ENCODE results near the gene UBE2I.

UBE2I gene

GRCh38 chr16:1277617-1278282 lies 31.7 kb upstream of the UBE2I start:
- peaks cover 13% of the 10 kb centered on the region for H3K4me1 ChIP-seq (ENCODE audit: control insufficient read depth, insufficient read depth, low read length)
- H3K36me3 ChIP-seq (ENCODE audit: control insufficient read depth, insufficient read depth, low read length): no peaks in the 10 kb centered on the region
- no peaks in the 10 kb centered on the region for H3K27me3 ChIP-seq (ENCODE audit: control insufficient read depth, insufficient read depth, low read length, poor library complexity, severe bottlenecking)
- no peaks in the 10 kb centered on the region for H3K9me3 ChIP-seq (ENCODE audit: control insufficient read depth, low read length)
- H3K4me3 ChIP-seq (ENCODE audit: insufficient read depth, low read depth, low read length): no peak overlapping the region
- 65 to 69% methylated on average over 21 of the region's 21 CpGs for WGBS, 2 experiments
- H3K27ac ChIP-seq (ENCODE audit: insufficient read depth, low read depth, low read length, poor library complexity, severe bottlenecking): no peak overlapping the region

- WGBS, 2 experiments: 17 to 18% methylated on average over 18 of the region's 18 CpGs
- H3K9me3 ChIP-seq (ENCODE audit: control insufficient read depth, low read length): no peaks in the 10 kb centered on the region
- H3K27me3 ChIP-seq (ENCODE audit: control insufficient read depth, insufficient read depth, low read length, poor library complexity, severe bottlenecking): no peaks in the 10 kb centered on the region
- H3K36me3 ChIP-seq (ENCODE audit: control insufficient read depth, insufficient read depth, low read length): no peaks in the 10 kb centered on the region
- H3K4me1 ChIP-seq (ENCODE audit: control insufficient read depth, insufficient read depth, low read length): peaks cover 13% of the 10 kb centered on the region
- no peak overlapping the region for H3K4me3 ChIP-seq (ENCODE audit: insufficient read depth, low read depth, low read length)
- H3K27ac ChIP-seq (ENCODE audit: insufficient read depth, low read depth, low read length, poor library complexity, severe bottlenecking): no peak overlapping the region
Measured at GRCh38 chr16:1278477-1278876, 31.0 kb upstream of the UBE2I start.

- WGBS, 2 experiments: 87 to 90% methylated on average over 30 of the region's 30 CpGs
- H3K36me3 ChIP-seq (ENCODE audit: control insufficient read depth, insufficient read depth, low read length): no peaks in the 10 kb centered on the region
- H3K4me1 ChIP-seq (ENCODE audit: control insufficient read depth, insufficient read depth, low read length): peaks cover 13% of the 10 kb centered on the region
- H3K27ac ChIP-seq (ENCODE audit: insufficient read depth, low read depth, low read length, poor library complexity, severe bottlenecking): no peak overlapping the region
- no peak overlapping the region for H3K4me3 ChIP-seq (ENCODE audit: insufficient read depth, low read depth, low read length)
- H3K27me3 ChIP-seq (ENCODE audit: control insufficient read depth, insufficient read depth, low read length, poor library complexity, severe bottlenecking): peaks cover 3% of the 10 kb centered on the region
- no peaks in the 10 kb centered on the region for H3K9me3 ChIP-seq (ENCODE audit: control insufficient read depth, low read length)
Measured at GRCh38 chr16:1279081-1279944, 30.1 kb upstream of the UBE2I start.

- Histone ChIP-seq H3K4me1 (ENCODE audit: control insufficient read depth, insufficient read depth, low read length) (peaks cover 13% of the 10 kb centered on the region), H3K27ac (ENCODE audit: insufficient read depth, low read depth, low read length, poor library complexity, severe bottlenecking) (no peak overlapping the region), H3K9me3 (ENCODE audit: control insufficient read depth, low read length) (no peaks in the 10 kb centered on the region), H3K27me3 (ENCODE audit: control insufficient read depth, insufficient read depth, low read length, poor library complexity, severe bottlenecking) (peaks cover 5% of the 10 kb centered on the region), H3K36me3 (ENCODE audit: control insufficient read depth, insufficient read depth, low read length) (no peaks in the 10 kb centered on the region), H3K4me3 (ENCODE audit: insufficient read depth, low read depth, low read length) (no peak overlapping the region)
- 93 to 94% methylated on average over 29 of the region's 29 CpGs for WGBS, 2 experiments
Measured at GRCh38 chr16:1279945-1280589, 29.4 kb upstream of the UBE2I start.

GRCh38 chr16:1280783-1281182 lies 28.7 kb upstream of the UBE2I start:
- no peak overlapping the region for H3K27ac ChIP-seq (ENCODE audit: insufficient read depth, low read depth, low read length, poor library complexity, severe bottlenecking)
- H3K27me3 ChIP-seq (ENCODE audit: control insufficient read depth, insufficient read depth, low read length, poor library complexity, severe bottlenecking): peaks cover 5% of the 10 kb centered on the region
- peaks cover 13% of the 10 kb centered on the region for H3K4me1 ChIP-seq (ENCODE audit: control insufficient read depth, insufficient read depth, low read length)
- no peaks in the 10 kb centered on the region for H3K9me3 ChIP-seq (ENCODE audit: control insufficient read depth, low read length)
- WGBS, 2 experiments: 88 to 92% methylated on average over 8 of the region's 8 CpGs
- H3K4me3 ChIP-seq (ENCODE audit: insufficient read depth, low read depth, low read length): no peak overlapping the region
- no peaks in the 10 kb centered on the region for H3K36me3 ChIP-seq (ENCODE audit: control insufficient read depth, insufficient read depth, low read length)

- no peak overlapping the region for H3K4me3 ChIP-seq (ENCODE audit: insufficient read depth, low read depth, low read length)
Measured at GRCh38 chr16:1281517-1281916, 27.9 kb upstream of the UBE2I start.

GRCh38 chr16:1282324-1282973 lies 27.0 kb upstream of the UBE2I start:
- Histone ChIP-seq H3K4me1 (ENCODE audit: control insufficient read depth, insufficient read depth, low read length) (peaks cover 13% of the 10 kb centered on the region), H3K9me3 (ENCODE audit: control insufficient read depth, low read length) (no peaks in the 10 kb centered on the region), H3K36me3 (ENCODE audit: control insufficient read depth, insufficient read depth, low read length) (no peaks in the 10 kb centered on the region), H3K27ac (ENCODE audit: insufficient read depth, low read depth, low read length, poor library complexity, severe bottlenecking) (no peak overlapping the region), H3K4me3 (ENCODE audit: insufficient read depth, low read depth, low read length) (no peak overlapping the region), H3K27me3 (ENCODE audit: control insufficient read depth, insufficient read depth, low read length, poor library complexity, severe bottlenecking) (peaks cover 5% of the 10 kb centered on the region)
- 84 to 87% methylated on average over 17 of the region's 17 CpGs for WGBS, 2 experiments

More at GRCh38 chr16:1281517-1281916, 27.9 kb upstream of the UBE2I start:
- Histone ChIP-seq H3K27me3 (ENCODE audit: control insufficient read depth, insufficient read depth, low read length, poor library complexity, severe bottlenecking) (peaks cover 5% of the 10 kb centered on the region), H3K4me1 (ENCODE audit: control insufficient read depth, insufficient read depth, low read length) (peaks cover 13% of the 10 kb centered on the region), H3K9me3 (ENCODE audit: control insufficient read depth, low read length) (no peaks in the 10 kb centered on the region), H3K36me3 (ENCODE audit: control insufficient read depth, insufficient read depth, low read length) (no peaks in the 10 kb centered on the region), H3K27ac (ENCODE audit: insufficient read depth, low read depth, low read length, poor library complexity, severe bottlenecking) (no peak overlapping the region)
- 89 to 91% methylated on average over 16 of the region's 16 CpGs for WGBS, 2 experiments

- Histone ChIP-seq H3K27ac (ENCODE audit: insufficient read depth, low read depth, low read length, poor library complexity, severe bottlenecking) (no peak overlapping the region), H3K4me1 (ENCODE audit: control insufficient read depth, insufficient read depth, low read length) (peaks cover 5% of the 10 kb centered on the region), H3K36me3 (ENCODE audit: control insufficient read depth, insufficient read depth, low read length) (no peaks in the 10 kb centered on the region), H3K27me3 (ENCODE audit: control insufficient read depth, insufficient read depth, low read length, poor library complexity, severe bottlenecking) (peaks cover 13% of the 10 kb centered on the region), H3K9me3 (ENCODE audit: control insufficient read depth, low read length) (no peaks in the 10 kb centered on the region), H3K4me3 (ENCODE audit: insufficient read depth, low read depth, low read length) (no peak overlapping the region)
- WGBS, 2 experiments: 60 to 68% methylated on average over 17 of the region's 17 CpGs
Measured at GRCh38 chr16:1283296-1283695, 26.1 kb upstream of the UBE2I start.

- WGBS, 2 experiments: 86 to 90% methylated on average over 16 of the region's 16 CpGs
- H3K27me3 ChIP-seq (ENCODE audit: control insufficient read depth, insufficient read depth, low read length, poor library complexity, severe bottlenecking): peaks cover 21% of the 10 kb centered on the region
- H3K36me3 ChIP-seq (ENCODE audit: control insufficient read depth, insufficient read depth, low read length): no peaks in the 10 kb centered on the region
- peaks cover 6% of the 10 kb centered on the region for H3K4me1 ChIP-seq (ENCODE audit: control insufficient read depth, insufficient read depth, low read length)
- H3K27ac ChIP-seq (ENCODE audit: insufficient read depth, low read depth, low read length, poor library complexity, severe bottlenecking): no peak overlapping the region
- no peak overlapping the region for H3K4me3 ChIP-seq (ENCODE audit: insufficient read depth, low read depth, low read length)
- H3K9me3 ChIP-seq (ENCODE audit: control insufficient read depth, low read length): no peaks in the 10 kb centered on the region
Measured at GRCh38 chr16:1283996-1284616, 25.3 kb upstream of the UBE2I start.

All from ectodermal cell (in vitro differentiated cells).